ENCODE data around the gene TBC1D1.

TBC1D1 gene

DNA sequence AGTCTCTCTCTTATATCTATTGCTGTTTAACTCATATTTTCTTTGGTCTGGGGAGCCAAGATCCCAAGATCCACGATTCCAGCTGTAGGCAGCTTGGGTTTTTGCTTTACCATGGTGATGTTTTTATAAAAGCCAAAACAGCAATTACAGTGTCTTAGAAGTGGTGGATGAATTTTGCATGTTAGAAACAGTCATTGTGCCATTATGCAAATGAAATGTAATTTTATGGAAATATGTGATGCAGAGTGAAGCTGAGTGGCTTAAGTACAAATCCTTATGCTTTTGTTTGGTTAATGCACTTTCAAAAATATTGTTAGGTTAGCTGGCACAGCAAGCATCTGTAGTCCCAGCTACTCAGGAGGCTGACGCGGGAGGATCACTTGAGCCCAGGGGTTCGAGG lies 36.5 kb downstream of the TBC1D1 start:
- TF ChIP-seq, protein P1, sequence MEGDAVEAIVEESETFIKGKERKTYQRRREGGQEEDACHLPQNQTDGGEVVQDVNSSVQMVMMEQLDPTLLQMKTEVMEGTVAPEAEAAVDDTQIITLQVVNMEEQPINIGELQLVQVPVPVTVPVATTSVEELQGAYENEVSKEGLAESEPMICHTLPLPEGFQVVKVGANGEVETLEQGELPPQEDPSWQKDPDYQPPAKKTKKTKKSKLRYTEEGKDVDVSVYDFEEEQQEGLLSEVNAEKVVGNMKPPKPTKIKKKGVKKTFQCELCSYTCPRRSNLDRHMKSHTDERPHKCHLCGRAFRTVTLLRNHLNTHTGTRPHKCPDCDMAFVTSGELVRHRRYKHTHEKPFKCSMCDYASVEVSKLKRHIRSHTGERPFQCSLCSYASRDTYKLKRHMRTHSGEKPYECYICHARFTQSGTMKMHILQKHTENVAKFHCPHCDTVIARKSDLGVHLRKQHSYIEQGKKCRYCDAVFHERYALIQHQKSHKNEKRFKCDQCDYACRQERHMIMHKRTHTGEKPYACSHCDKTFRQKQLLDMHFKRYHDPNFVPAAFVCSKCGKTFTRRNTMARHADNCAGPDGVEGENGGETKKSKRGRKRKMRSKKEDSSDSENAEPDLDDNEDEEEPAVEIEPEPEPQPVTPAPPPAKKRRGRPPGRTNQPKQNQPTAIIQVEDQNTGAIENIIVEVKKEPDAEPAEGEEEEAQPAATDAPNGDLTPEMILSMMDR (IDR thresholded peaks at IDR 0.05; ENCODE audit: low read depth, low read length): no peak
- no peak overlapping the region for H3K4me3 ChIP-seq (ENCODE audit: low read depth, low read length)

DNA sequence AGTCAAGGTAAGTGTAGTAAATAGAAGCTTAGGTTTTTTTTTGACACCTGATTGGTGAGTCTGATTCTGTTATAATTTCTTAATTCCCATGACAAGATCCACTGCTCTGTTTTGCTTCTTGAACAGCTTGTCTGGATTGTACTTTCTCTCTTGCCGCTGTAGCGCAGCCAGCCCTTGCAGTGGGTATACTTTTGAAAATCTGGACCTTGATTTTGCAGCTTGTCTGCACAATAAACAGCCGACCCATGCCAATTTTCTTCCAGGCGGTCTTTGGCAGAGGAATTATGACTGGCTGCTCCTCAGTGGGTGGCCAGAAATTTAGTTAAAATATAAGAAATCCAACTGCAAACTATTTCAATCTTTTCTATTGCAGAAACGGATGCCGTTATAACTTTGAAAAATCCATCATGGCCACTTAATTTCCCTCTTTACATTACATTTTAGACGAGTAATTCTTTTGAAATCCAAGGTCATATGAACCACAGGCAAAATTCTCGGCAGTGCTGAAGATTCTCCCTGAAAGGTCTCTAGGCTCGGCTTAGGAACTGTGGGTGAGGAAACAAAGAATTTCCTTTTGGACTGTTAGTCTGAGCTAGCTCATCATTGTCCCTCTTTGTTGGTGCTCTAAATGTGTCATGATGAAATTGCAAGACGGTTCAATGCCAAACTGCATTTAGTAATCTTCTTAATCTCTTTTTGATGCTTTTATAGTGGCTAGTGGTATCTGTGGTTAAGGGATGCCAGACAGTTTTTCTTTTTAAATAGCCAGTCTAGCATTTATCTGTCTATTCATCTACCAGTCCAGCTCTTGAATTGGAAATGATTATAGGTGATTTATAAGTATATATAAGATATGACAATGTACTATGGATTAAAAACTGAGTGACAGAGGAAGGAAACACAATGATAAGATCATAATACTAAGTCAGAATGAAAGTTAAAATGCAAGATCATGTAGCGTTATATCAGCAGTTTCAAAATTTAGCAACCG lies 37.8 kb downstream of the TBC1D1 start:
- no peak overlapping the region for H3K4me3 ChIP-seq (ENCODE audit: low read depth, low read length)
- TF ChIP-seq, protein P1 (IDR thresholded peaks at IDR 0.05; ENCODE audit: low read depth, low read length): no peak

DNA sequence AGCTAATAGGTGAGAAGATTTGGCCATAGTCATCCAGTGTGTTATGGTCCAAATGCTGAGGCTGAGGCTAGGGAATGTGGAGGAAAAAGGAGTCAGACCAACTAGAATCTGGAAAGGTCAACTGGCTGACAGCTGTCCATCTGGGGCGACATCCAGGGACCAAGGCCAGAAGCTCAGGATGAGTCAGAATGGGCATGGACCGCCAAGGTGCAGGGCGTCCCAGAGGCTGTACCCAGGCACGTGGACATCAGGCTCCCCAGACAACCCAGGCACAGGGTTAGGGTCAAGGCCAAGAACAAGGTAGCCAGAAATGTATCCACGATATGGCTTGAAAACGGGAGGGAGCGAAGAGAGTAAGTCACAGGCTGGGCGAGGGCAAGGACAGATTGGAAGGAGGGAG lies 43.2 kb downstream of the TBC1D1 start:
- no peak overlapping the region for H3K4me3 ChIP-seq (ENCODE audit: low read depth, low read length)
- TF ChIP-seq, protein P1 (IDR thresholded peaks at IDR 0.05; ENCODE audit: low read depth, low read length): no peak

GRCh38 chr4:37934609-37935008 lies 43.7 kb downstream of the TBC1D1 start:
- TF ChIP-seq, protein P1 (IDR thresholded peaks at IDR 0.05; ENCODE audit: low read depth, low read length): no peak
- H3K4me3 ChIP-seq (ENCODE audit: low read depth, low read length): no peak overlapping the region

DNA sequence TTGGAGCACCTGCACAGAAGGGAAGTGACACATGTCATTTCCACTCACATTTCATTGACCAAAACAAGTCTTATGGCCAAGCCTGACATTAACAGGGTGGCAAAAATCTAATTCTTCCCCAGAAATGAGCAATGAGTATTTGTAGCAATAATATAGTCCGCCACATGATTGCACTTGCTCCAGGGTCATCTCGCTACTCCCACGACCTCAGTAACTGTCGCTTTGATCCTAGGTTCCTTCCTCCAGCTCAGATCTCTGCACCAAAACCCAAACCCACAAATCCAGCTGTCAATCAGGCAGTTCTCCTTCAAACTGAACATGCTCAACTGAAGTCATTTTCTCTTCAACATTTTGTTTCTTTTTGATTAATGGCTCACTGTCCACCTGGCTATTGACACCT lies 44.1 kb downstream of the TBC1D1 start:
- no peak overlapping the region for H3K4me3 ChIP-seq (ENCODE audit: low read depth, low read length)
- TF ChIP-seq, protein P1 (IDR thresholded peaks at IDR 0.05; ENCODE audit: low read depth, low read length): no peak

GRCh38 chr4:37936889-37937498 lies 46.1 kb downstream of the TBC1D1 start:
- TF ChIP-seq, protein P1 (IDR thresholded peaks at IDR 0.05; ENCODE audit: low read depth, low read length): no peak
- H3K4me3 ChIP-seq (ENCODE audit: low read depth, low read length): no peak overlapping the region

DNA sequence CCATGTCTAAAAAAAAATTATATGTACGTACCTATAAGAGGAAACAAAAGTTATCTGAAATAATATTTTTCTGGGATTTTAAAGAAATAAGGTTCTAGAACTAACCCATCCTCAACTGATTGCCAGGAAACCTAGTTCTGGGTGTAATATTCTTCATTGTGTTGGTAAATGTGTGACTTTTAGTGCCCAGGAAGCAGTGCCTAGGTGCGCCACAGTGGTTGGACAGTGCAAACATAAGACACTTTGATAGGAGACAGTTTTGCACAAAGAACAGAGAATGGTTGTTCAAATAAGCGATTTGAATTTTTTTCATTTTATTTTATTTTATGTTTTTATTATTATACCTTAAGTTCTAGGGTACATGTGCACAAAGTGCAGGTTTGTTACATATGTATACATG lies 47.3 kb downstream of the TBC1D1 start:
- TF ChIP-seq, protein P1 (IDR thresholded peaks at IDR 0.05; ENCODE audit: low read depth, low read length): no peak
- no peak overlapping the region for H3K4me3 ChIP-seq (ENCODE audit: low read depth, low read length)

Measured in WI38 (cell line).